WTC11 (cell line): Measurements from ENCODE around the gene HMGXB3. TPM values are rescaled to one million over a fixed set of nuclear protein-coding genes. Genes with fewer than 3 reads are reported as not detected.

Source experiments
- ATAC-seq: fragments of 200-7000 bp; cut with Tn5 transposase; 2 replicates; pipeline ENCODE4 v1.10.0; 2021; ENCODE audit warnings: mild to moderate bottlenecking, moderate library complexity
- CTCF ChIA-PET: fragments of 300-600 bp; sonication (Branson Sonifier 250); formaldehyde crosslinking; loops from one replicate; lab custom pipeline; 2021; ENCODE audit warnings: antibody characterized with exemption; lab: Charles Lee
- POLR2A ChIA-PET: fragments of 350-600 bp; sonication (Branson Sonifier 250); formaldehyde crosslinking; loops from one replicate; lab custom pipeline; 2021; ENCODE audit warnings: antibody characterized with exemption; lab: Charles Lee
- DNase-seq: peaks from one replicate; pipeline ENCODE4 v3.0.0; 2021; ENCODE audit warnings: low spot score
- H3K27ac Mint-ChIP-seq: 2 replicates; pipeline ENCODE4 v1.8.0; 2021; ENCODE audit warnings: mixed read lengths
- H3K27me3 Mint-ChIP-seq: 2 replicates; pipeline ENCODE4 v1.8.0; 2021; ENCODE audit warnings: low read depth, mild to moderate bottlenecking, moderate library complexity, mixed read lengths
- H3K36me3 Mint-ChIP-seq: 2 replicates; pipeline ENCODE4 v1.8.0; 2021; ENCODE audit warnings: mixed read lengths
- H3K4me1 Mint-ChIP-seq: 2 replicates; pipeline ENCODE4 v1.8.0; 2022; ENCODE audit warnings: mixed read lengths
- H3K4me3 Mint-ChIP-seq: 2 replicates; pipeline ENCODE4 v1.8.0; 2021; ENCODE audit warnings: mild to moderate bottlenecking, moderate library complexity, mixed read lengths
- H3K9me3 Mint-ChIP-seq: 2 replicates; pipeline ENCODE4 v1.8.0; 2021; ENCODE audit warnings: mixed read lengths
- AR ChIP-seq: fragments of 250-450 bp; sonication (Bioruptor Pico); IDR thresholded peaks from 2 replicates; pipeline ENCODE4 v1.9.0; 2021; ENCODE audit warnings: mild to moderate bottlenecking
- ATF6 ChIP-seq: sonication (generic); formaldehyde crosslinking; IDR thresholded peaks from 2 replicates; pipeline ENCODE4 v1.8.1; 2023; ENCODE audit warnings: mild to moderate bottlenecking, missing genetic modification reagents
- EMX1 ChIP-seq: fragments of 250-450 bp; sonication (Bioruptor Pico); IDR thresholded peaks from 2 replicates; pipeline ENCODE4 v1.8.0; 2021; ENCODE audit warnings: mild to moderate bottlenecking
- ETV6 ChIP-seq: sonication (generic); formaldehyde crosslinking; IDR thresholded peaks from 2 replicates; pipeline ENCODE4 v1.8.1; 2022; ENCODE audit warnings: mild to moderate bottlenecking, missing genetic modification reagents
- FOXJ3 ChIP-seq: sonication (generic); formaldehyde crosslinking; IDR thresholded peaks from 2 replicates; pipeline ENCODE4 v1.9.0; 2021; ENCODE audit warnings: missing genetic modification reagents, mild to moderate bottlenecking, borderline replicate concordance
- FOXK1 ChIP-seq: sonication (generic); formaldehyde crosslinking; IDR thresholded peaks from 2 replicates; pipeline ENCODE4 v1.8.0; 2022; ENCODE audit warnings: mild to moderate bottlenecking, moderate library complexity, missing genetic modification reagents
- FOXP1 ChIP-seq: sonication (generic); formaldehyde crosslinking; IDR thresholded peaks from 2 replicates; pipeline ENCODE4 v1.8.0; 2022; ENCODE audit warnings: missing genetic modification reagents, mild to moderate bottlenecking, moderate library complexity, borderline replicate concordance
- GRHL2 ChIP-seq: fragments of 250-450 bp; sonication (Bioruptor Pico); IDR thresholded peaks from 2 replicates; pipeline ENCODE4 v1.8.0; 2022; ENCODE audit warnings: mild to moderate bottlenecking, moderate library complexity; ENCODE audit not compliant: insufficient replicate concordance, severe bottlenecking
- JAZF1 ChIP-seq: fragments of 250-450 bp; sonication (Bioruptor Pico); IDR thresholded peaks from 2 replicates; pipeline ENCODE4 v1.9.0; 2021; ENCODE audit warnings: moderate library complexity, mild to moderate bottlenecking, inconsistent platforms
- NFYB ChIP-seq: sonication (generic); formaldehyde crosslinking; conservative IDR thresholded peaks from 2 replicates; pipeline ENCODE4 v1.8.0; 2022; ENCODE audit warnings: low read depth, missing genetic modification reagents
- NR3C1 ChIP-seq: sonication (generic); formaldehyde crosslinking; conservative IDR thresholded peaks from 2 replicates; pipeline ENCODE4 v1.8.1; 2023; ENCODE audit warnings: low read depth, mild to moderate bottlenecking, missing genetic modification reagents
- PREB ChIP-seq: sonication (generic); formaldehyde crosslinking; IDR thresholded peaks from 2 replicates; pipeline ENCODE4 v1.8.1; 2022; ENCODE audit warnings: mild to moderate bottlenecking, missing genetic modification reagents, moderate library complexity, borderline replicate concordance
- SMAD3 ChIP-seq: sonication (generic); formaldehyde crosslinking; IDR thresholded peaks from 2 replicates; pipeline ENCODE4 v1.8.0; 2022; ENCODE audit warnings: missing genetic modification reagents, mild to moderate bottlenecking, borderline replicate concordance
- SMAD4 ChIP-seq: sonication (generic); formaldehyde crosslinking; IDR thresholded peaks from 2 replicates; pipeline ENCODE4 v1.8.0; 2022; ENCODE audit warnings: mild to moderate bottlenecking, missing genetic modification reagents
- SOX15 ChIP-seq: fragments of 250-450 bp; sonication (Bioruptor Pico); IDR thresholded peaks from 2 replicates; pipeline ENCODE4 v1.9.0; 2021; ENCODE audit warnings: mild to moderate bottlenecking
- TCF7 ChIP-seq: sonication (generic); formaldehyde crosslinking; IDR thresholded peaks from 2 replicates; pipeline ENCODE4 v1.8.0; 2022; ENCODE audit warnings: mild to moderate bottlenecking, low read depth, missing genetic modification reagents, moderate library complexity
- ZNF263 ChIP-seq: sonication (generic); formaldehyde crosslinking; IDR thresholded peaks from 2 replicates; pipeline ENCODE4 v1.8.1; 2022; ENCODE audit warnings: low read depth, mild to moderate bottlenecking, moderate library complexity, missing genetic modification reagents
- ZNF281 ChIP-seq: sonication (generic); formaldehyde crosslinking; IDR thresholded peaks from 2 replicates; pipeline ENCODE4 v1.8.0; 2023; ENCODE audit warnings: mild to moderate bottlenecking, missing genetic modification reagents
- ZNF317 ChIP-seq: sonication (generic); formaldehyde crosslinking; IDR thresholded peaks from 2 replicates; pipeline ENCODE4 v1.8.1; 2023; ENCODE audit warnings: low read depth, mild to moderate bottlenecking, moderate library complexity, missing genetic modification reagents, borderline replicate concordance
- ZNF396 ChIP-seq: fragments of 250-450 bp; sonication (Bioruptor Pico); IDR thresholded peaks from 2 replicates; pipeline ENCODE4 v1.8.0; 2021; ENCODE audit warnings: mild to moderate bottlenecking, moderate library complexity, borderline replicate concordance
- ZNF416 ChIP-seq: fragments of 250-450 bp; sonication (Bioruptor Pico); IDR thresholded peaks from 2 replicates; pipeline ENCODE4 v1.9.0; 2021; ENCODE audit warnings: mild to moderate bottlenecking, inconsistent platforms
- ZNF423 ChIP-seq: fragments of 250-450 bp; sonication (Bioruptor Pico); IDR thresholded peaks from 2 replicates; pipeline ENCODE4 v2.1.2; 2022; ENCODE audit warnings: mild to moderate bottlenecking, moderate library complexity
- ZSCAN18 ChIP-seq: fragments of 250-450 bp; sonication (Bioruptor Pico); IDR thresholded peaks from 2 replicates; pipeline ENCODE4 v2.1.2; 2022; ENCODE audit warnings: mild to moderate bottlenecking, moderate library complexity
- total RNA-seq: library from RNA; stranded (reverse); gene quantifications from 3 replicates; pipeline ENCODE4 v1.2.3, GENCODE V29; 2021
- TF ChIP-seq, protein P1 (sequence below): sonication (generic); formaldehyde crosslinking; IDR thresholded peaks from 2 replicates; pipeline ENCODE4 v1.8.1; 2023; ENCODE audit warnings: mild to moderate bottlenecking, missing genetic modification reagents, moderate library complexity
- TF ChIP-seq, protein P2 (sequence below): sonication (generic); formaldehyde crosslinking; IDR thresholded peaks from 2 replicates; pipeline ENCODE4 v1.8.0; 2022; ENCODE audit warnings: mild to moderate bottlenecking, missing genetic modification reagents

The HMGXB3 gene
- total RNA-seq, 1 experiment from 2014 or later = 31.6 TPM

DNA sequence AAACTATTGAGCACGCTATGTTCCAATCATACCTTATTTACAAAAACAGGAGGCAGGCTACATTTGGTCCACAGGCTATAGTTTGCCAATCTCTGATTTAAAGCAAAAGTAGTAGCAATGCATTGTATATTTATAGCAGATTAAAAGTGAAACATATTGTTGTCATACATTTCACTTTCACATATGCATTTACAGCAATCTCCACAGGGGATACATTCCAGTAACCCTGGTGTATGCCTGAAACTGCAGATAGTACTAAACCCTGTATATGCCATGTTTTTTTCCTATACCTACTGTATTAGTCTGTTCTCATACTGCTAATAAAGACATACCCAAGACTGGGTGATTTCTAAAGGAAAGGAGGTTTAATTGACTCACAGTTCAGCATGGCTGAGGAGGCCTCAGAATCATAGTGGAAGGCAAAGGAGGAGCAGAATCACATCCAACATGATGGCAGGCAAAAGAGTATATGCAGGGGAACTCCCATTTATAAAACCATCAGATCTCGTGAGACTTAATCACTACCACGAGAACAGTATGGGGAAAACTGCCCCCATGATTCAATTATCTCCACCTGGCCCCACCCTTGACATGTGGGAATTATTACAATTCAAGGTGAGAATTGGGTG is 91.7 kb downstream of the HMGXB3 start:
- no peaks in the 10 kb centered on the region for H3K9me3 Mint-ChIP-seq
- no peaks in the 10 kb centered on the region for H3K36me3 Mint-ChIP-seq
- ChIA-PET CTCF (no interaction called here), POLR2A (no interaction called here)
- H3K27ac Mint-ChIP-seq = no peak overlapping the region
- TF ChIP-seq PREB (CRISPR knock-in tag) (no peak), JAZF1 (no peak), AR (CRISPR knock-in tag) (no peak), ZNF281 (CRISPR knock-in tag) (no peak), NR3C1 (CRISPR knock-in tag) (no peak), SMAD4 (CRISPR knock-in tag) (no peak), ZNF416 (CRISPR knock-in tag) (no peak), FOXP1 (CRISPR knock-in tag) (no peak), FOXK1 (CRISPR knock-in tag) (no peak), EMX1 (CRISPR knock-in tag) (no peak), ZSCAN18 (CRISPR knock-in tag) (no peak), GRHL2 (no peak), ZNF396 (CRISPR knock-in tag) (no peak)
- TF ChIP-seq, protein P1, sequence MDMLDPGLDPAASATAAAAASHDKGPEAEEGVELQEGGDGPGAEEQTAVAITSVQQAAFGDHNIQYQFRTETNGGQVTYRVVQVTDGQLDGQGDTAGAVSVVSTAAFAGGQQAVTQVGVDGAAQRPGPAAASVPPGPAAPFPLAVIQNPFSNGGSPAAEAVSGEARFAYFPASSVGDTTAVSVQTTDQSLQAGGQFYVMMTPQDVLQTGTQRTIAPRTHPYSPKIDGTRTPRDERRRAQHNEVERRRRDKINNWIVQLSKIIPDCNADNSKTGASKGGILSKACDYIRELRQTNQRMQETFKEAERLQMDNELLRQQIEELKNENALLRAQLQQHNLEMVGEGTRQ (CRISPR knock-in tag) = no peak
- DNase-seq (no peak), ATAC-seq (no peak)
- 0 out of 2 replicates have a peak, but pooled peaks cover 2% of the 10 kb centered on the region for H3K4me1 Mint-ChIP-seq
- peaks cover 2% of the 10 kb centered on the region; the same call in 1 of the 2 replicates for H3K27me3 Mint-ChIP-seq
- H3K4me3 Mint-ChIP-seq = no peak overlapping the region

DNA sequence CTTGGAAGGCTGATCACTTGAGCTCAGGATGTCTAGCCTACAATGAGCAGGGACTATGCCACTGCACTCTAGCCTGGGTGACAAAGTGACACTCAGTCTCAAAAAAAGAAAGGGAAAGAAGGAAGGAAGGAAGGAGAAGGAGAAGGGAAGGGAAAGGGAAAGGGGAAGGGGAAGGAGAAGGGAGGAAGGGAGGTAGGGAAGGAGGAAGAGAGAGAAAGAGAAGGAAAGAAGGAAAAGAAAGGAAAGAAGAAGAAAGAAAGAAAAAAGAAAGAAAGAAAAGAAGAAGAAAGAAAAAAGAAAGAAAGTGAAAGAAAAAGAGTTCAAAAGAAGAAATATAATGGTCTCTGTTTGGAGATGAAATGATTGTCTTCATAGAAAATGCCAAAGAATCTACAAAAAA is 96.6 kb downstream of the HMGXB3 start:
- DNase-seq (no peak), ATAC-seq (no peak)
- H3K27ac Mint-ChIP-seq = no peak overlapping the region
- ChIA-PET POLR2A (no interaction called here), CTCF (no interaction called here)
- no peaks in the 10 kb centered on the region for H3K4me1 Mint-ChIP-seq
- peaks cover 2% of the 10 kb centered on the region; the same call in 1 of the 2 replicates for H3K27me3 Mint-ChIP-seq
- H3K36me3 Mint-ChIP-seq = no peaks in the 10 kb centered on the region
- H3K4me3 Mint-ChIP-seq = no peak overlapping the region
- peaks cover 4% of the 10 kb centered on the region for H3K9me3 Mint-ChIP-seq
- TF ChIP-seq ZNF423 (CRISPR knock-in tag) (no peak), FOXJ3 (CRISPR knock-in tag) (no peak), GRHL2 (no peak), ETV6 (CRISPR knock-in tag) (no peak), TCF7 (CRISPR knock-in tag) (no peak), ZNF263 (CRISPR knock-in tag) (no peak), SMAD3 (CRISPR knock-in tag) (no peak), ATF6 (CRISPR knock-in tag) (no peak), ZNF317 (no peak), NFYB (CRISPR knock-in tag) (no peak), SOX15 (CRISPR knock-in tag) (no peak)
- TF ChIP-seq, protein P2, sequence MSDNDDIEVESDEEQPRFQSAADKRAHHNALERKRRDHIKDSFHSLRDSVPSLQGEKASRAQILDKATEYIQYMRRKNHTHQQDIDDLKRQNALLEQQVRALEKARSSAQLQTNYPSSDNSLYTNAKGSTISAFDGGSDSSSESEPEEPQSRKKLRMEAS (CRISPR knock-in tag) = no peak
